NT2/D1 (cell line): Measurements from ENCODE around the gene HOXA4.
A peak's percentile ranks its signal among the peaks of the same experiment; 100 is the strongest.

Source experiments
- SUZ12 ChIP-seq: IDR thresholded peaks from 2 replicates; pipeline ENCODE4 v1.6.1; 2011; ENCODE audit not compliant: insufficient read length, insufficient read depth; ENCODE audit errors: extremely low read depth
- YY1 ChIP-seq: IDR thresholded peaks from 2 replicates; pipeline ENCODE4 v1.6.1; 2011; ENCODE audit not compliant: insufficient read length, insufficient read depth
- ZNF274 ChIP-seq: IDR thresholded peaks from 2 replicates; pipeline ENCODE4 v1.6.1; 2011; ENCODE audit warnings: mild to moderate bottlenecking, low read depth, low read length

DNA sequence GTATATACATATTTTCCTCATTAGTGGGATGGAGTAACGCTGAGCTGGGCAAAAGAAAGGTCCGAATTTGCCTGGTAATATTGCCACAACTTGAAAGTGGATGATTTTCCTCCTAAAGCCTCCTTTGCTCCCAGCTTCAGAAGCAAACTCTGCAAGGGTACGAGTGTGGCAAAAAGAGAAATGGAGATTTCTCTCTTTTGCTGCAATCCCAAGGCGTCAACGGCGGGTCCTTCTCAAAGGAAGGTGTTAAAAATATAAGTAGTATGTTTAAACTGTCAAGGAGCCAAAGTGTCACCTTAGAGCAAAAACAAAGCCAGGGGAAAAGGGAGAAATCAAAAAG is 15.7 kb downstream of the HOXA4 start:
- TF ChIP-seq ZNF274 (no peak), SUZ12 (peak; percentile 38), YY1 (no peak)
